Testis (tissue), 3 donors: Measurements from ENCODE around the gene TGFBR2. TPM values are rescaled to one million over a fixed set of nuclear protein-coding genes. Genes with fewer than 3 reads are reported as not detected.
A peak's percentile ranks its signal among the peaks of the same experiment; 100 is the strongest.

ENCODE experiments used
- DNase-seq: peaks from one replicate; pipeline ENCODE4 v3.0.0-alpha.2; 2019
- H3K27ac ChIP-seq, 2 donors: fragments of 200-600 bp; sonication (generic); one replicate each; pipeline ENCODE4 v1.5.1; 2019
- H3K27me3 ChIP-seq: fragments of 200-600 bp; sonication (generic); one replicate; pipeline ENCODE4 v1.5.1; 2019
- H3K36me3 ChIP-seq: fragments of 200-600 bp; sonication (generic); one replicate; pipeline ENCODE4 v1.5.1; 2017; ENCODE audit warnings: low read depth; ENCODE audit errors: missing control alignments
- H3K4me1 ChIP-seq: fragments of 200-600 bp; sonication (generic); one replicate; pipeline ENCODE4 v1.5.1; 2019
- H3K4me3 ChIP-seq, 2 donors: fragments of 200-600 bp; sonication (generic); one replicate each; pipeline ENCODE4 v1.5.1; 2017 to 2019
- H3K9me3 ChIP-seq: fragments of 200-600 bp; sonication (generic); one replicate; pipeline ENCODE4 v1.5.1; 2017
- POLR2A ChIP-seq: fragments of 450-650 bp; IDR thresholded peaks from one replicate; pipeline ENCODE4 v1.6.1; 2017; ENCODE audit warnings: antibody characterized with exemption, mild to moderate bottlenecking, moderate library complexity
- WGBS, 2 donors: methylation state at CpG; one replicate each; pipeline ENCODE4 v1.1.5; 2018; 5-methylcytosine and 5-hydroxymethylcytosine counted together
- intact Hi-C: fragments of 100-400 bp; cut with DNase I; formaldehyde crosslinking; loops from one replicate; pipeline ENCODE4 v1.15.1; 2023; ENCODE audit warnings: low total_unique reads
- polyA plus RNA-seq: library from polyadenylated mRNA; stranded (reverse); fragments of 350-450 nt; fragmentation: Illumina TruSeq; extraction: RNeasy Lipid Tissue Mini Kit (QIAGEN cat#74804); gene quantifications from one replicate; pipeline ENCODE4 v1.2.3, GENCODE V29; 2014; ENCODE audit warnings: low read depth, low replicate concordance; ENCODE audit not compliant: insufficient read depth
- total RNA-seq, 2 donors: library from RNA; depleted of rRNA; stranded (reverse); fragments of >200 nt; gene quantifications; one replicate each; pipeline ENCODE4 v1.2.3, GENCODE V29; 2016
- TF ChIP-seq, protein P1 (sequence below), 3 experiments: fragments of 450-650 bp in 2 of 3; fragments of 200-600 bp in 1 of 3; sonication (generic) in 1 of 3; IDR thresholded peaks; one replicate each; pipeline ENCODE4 v1.5.1; 2016 to 2019; ENCODE audit warnings: antibody characterized with exemption in 3 of 3, mild to moderate bottlenecking in 2 of 3, moderate library complexity in 1 of 3

TGFBR2 gene
- total and polyA plus RNA-seq, 3 donors from 2014 or later = 18.7 to 35.3 (median 26.1) TPM

DNA sequence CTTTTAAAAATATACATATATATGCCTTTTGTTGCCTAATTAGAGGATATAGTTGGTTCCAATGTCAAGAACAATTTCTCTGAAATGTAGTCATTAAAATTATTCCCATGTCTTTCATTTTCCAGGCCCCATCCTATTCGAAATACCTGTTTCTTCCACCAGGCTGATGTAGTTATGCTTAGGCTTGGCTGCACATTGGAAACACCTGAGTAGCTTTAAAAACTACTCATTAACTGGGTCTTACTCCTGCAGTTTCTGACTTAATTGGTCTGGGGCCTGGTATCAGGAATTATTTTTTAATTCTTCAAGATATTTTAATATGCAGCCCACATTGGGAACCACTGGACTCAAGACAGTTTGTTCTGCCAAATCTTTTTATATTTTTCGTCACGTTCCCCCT is 53.7 kb downstream of the TGFBR2 start:
- no peak for TF ChIP-seq POLR2A
- TF ChIP-seq, protein P1, sequence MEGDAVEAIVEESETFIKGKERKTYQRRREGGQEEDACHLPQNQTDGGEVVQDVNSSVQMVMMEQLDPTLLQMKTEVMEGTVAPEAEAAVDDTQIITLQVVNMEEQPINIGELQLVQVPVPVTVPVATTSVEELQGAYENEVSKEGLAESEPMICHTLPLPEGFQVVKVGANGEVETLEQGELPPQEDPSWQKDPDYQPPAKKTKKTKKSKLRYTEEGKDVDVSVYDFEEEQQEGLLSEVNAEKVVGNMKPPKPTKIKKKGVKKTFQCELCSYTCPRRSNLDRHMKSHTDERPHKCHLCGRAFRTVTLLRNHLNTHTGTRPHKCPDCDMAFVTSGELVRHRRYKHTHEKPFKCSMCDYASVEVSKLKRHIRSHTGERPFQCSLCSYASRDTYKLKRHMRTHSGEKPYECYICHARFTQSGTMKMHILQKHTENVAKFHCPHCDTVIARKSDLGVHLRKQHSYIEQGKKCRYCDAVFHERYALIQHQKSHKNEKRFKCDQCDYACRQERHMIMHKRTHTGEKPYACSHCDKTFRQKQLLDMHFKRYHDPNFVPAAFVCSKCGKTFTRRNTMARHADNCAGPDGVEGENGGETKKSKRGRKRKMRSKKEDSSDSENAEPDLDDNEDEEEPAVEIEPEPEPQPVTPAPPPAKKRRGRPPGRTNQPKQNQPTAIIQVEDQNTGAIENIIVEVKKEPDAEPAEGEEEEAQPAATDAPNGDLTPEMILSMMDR (IDR thresholded peaks at IDR 0.05) = no peak
- peak overlapping the region in 1 of 2 donors; percentile 69 for H3K27ac ChIP-seq
- H3K36me3 ChIP-seq = no peaks in the 10 kb centered on the region
- no peaks in the 10 kb centered on the region for H3K27me3 ChIP-seq
- 74 to 76% methylated on average over 3 of the region's 3 CpGs for WGBS, 2 donors
- intact Hi-C loops = no loop called here
- H3K4me3 ChIP-seq = no peak overlapping the region
- H3K4me1 ChIP-seq = peaks cover 21% of the 10 kb centered on the region
- H3K9me3 ChIP-seq = no peaks in the 10 kb centered on the region
- DNase-seq = no peak

DNA sequence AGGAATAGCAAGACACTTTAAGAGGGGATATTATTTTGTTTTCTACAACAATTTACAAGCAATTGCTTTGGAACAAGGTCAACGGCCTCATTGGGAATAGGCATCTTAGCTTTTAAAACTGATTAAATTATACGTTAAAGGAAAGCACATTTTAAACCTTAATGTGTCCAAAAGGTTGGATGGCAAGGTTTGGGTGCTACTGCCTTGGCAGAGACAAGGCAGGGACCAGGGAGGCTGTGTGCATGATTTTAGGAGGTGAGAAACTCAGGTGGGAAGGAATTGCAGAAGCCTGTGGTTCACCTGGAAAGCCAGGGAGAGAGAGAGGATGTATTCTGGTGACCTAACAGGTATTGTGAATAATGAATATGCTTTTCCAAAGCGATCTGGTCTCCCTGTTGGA is 54.3 kb downstream of the TGFBR2 start:
- Histone ChIP-seq H3K4me3 (no peak overlapping the region), H3K27me3 (no peaks in the 10 kb centered on the region), H3K4me1 (peaks cover 21% of the 10 kb centered on the region), H3K27ac (peak overlapping the region in 1 of 2 donors; percentile 69), H3K36me3 (no peaks in the 10 kb centered on the region), H3K9me3 (no peaks in the 10 kb centered on the region)
- intact Hi-C loops = no loop called here
- no peak for DNase-seq
- no peak for TF ChIP-seq POLR2A
- TF ChIP-seq, protein P1 (IDR thresholded peaks at IDR 0.05) = no peak
- 77 to 80% methylated on average over 3 of the region's 3 CpGs for WGBS, 2 donors

DNA sequence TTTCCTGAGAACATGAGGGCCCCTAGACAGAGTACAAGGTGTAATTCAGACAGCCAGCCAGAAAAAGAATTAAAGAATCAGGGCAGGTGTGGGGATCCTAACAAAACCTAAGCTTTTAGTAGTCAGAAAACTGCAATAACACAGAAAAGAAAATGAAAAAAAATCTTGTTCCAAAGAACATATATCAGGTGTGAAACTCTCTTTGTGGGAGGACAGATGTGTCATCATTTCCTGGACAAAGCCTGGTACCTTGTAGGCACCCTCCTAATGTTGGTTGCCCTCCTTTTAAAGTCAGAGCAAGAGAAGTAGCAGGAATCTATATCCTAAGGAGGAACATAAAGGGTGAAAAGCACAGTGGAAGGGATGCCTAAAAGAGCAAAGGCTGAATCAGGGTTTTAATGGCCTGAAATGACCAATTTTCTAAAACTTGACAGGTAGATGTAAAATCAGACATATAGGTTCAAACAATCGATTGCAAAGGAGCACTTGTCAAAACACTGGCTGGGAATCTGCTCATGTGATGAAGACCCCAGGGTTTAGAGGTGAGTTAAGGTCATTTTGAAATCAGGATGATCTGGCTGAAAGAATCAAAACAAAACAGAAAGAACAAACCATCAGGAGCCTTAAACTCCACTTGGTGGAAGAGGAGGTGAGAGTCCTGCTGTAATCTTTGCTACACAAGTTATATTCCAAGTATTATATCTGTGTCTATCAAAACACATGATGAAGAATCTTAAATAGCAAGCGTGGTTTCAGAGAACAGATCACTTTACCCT is 54.9 kb downstream of the TGFBR2 start:
- 79 to 80% methylated on average over 2 of the region's 2 CpGs for WGBS, 2 donors
- Histone ChIP-seq H3K27ac (peak overlapping the region in 1 of 2 donors; percentile 69), H3K27me3 (no peaks in the 10 kb centered on the region), H3K4me3 (no peak overlapping the region), H3K36me3 (no peaks in the 10 kb centered on the region), H3K4me1 (peaks cover 21% of the 10 kb centered on the region), H3K9me3 (no peaks in the 10 kb centered on the region)
- TF ChIP-seq, protein P1 (IDR thresholded peaks at IDR 0.05) = no peak
- TF ChIP-seq POLR2A = no peak
- no peak for DNase-seq
- intact Hi-C loops = no loop called here

DNA sequence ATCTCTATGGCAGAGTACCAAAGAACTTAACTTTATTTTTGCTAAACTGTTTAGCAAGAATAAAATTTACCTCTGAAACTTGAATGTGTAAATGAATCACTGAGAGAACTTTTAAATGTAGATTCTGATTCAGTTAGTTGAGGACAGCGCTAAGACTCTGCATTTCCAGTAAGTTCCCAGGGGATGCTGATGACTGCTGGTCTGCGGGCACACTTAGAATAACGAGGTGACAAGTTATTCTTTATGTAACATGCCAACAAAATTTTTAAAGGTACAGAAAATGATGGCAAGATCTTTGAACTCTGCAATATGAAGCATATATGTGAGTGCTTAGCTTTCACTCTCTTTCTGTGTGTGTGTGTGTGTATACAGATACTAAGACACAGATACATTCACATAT is 56.4 kb downstream of the TGFBR2 start:
- DNase-seq = no peak
- no peak overlapping the region for H3K4me3 ChIP-seq
- no peaks in the 10 kb centered on the region for H3K36me3 ChIP-seq
- H3K9me3 ChIP-seq = no peaks in the 10 kb centered on the region
- H3K27me3 ChIP-seq = no peaks in the 10 kb centered on the region
- intact Hi-C loops = no loop called here
- no peak overlapping the region for H3K27ac ChIP-seq
- WGBS, 2 donors = 60 to 73% methylated on average over 3 of the region's 3 CpGs
- no peak for TF ChIP-seq POLR2A
- TF ChIP-seq, protein P1 (IDR thresholded peaks at IDR 0.05) = no peak
- H3K4me1 ChIP-seq = peaks cover 21% of the 10 kb centered on the region
